HG03025 (cell line): Measurements from ENCODE around the gene NKG7.
"Not testable (repeated sequence)": the region's sequence is repeated elsewhere in the genome, so short reads cannot be mapped to it uniquely, and the experiment has no call there.

Experiments used
- ATAC-seq: cut with Tn5 transposase; IDR thresholded peaks from one replicate; pipeline ENCODE4 v1.9.1; 2021; ENCODE audit warnings: mild to moderate bottlenecking, moderate library complexity; ENCODE audit not compliant: unreplicated experiment, low FRiP score

NKG7 gene, protein sequence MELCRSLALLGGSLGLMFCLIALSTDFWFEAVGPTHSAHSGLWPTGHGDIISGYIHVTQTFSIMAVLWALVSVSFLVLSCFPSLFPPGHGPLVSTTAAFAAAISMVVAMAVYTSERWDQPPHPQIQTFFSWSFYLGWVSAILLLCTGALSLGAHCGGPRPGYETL

DNA sequence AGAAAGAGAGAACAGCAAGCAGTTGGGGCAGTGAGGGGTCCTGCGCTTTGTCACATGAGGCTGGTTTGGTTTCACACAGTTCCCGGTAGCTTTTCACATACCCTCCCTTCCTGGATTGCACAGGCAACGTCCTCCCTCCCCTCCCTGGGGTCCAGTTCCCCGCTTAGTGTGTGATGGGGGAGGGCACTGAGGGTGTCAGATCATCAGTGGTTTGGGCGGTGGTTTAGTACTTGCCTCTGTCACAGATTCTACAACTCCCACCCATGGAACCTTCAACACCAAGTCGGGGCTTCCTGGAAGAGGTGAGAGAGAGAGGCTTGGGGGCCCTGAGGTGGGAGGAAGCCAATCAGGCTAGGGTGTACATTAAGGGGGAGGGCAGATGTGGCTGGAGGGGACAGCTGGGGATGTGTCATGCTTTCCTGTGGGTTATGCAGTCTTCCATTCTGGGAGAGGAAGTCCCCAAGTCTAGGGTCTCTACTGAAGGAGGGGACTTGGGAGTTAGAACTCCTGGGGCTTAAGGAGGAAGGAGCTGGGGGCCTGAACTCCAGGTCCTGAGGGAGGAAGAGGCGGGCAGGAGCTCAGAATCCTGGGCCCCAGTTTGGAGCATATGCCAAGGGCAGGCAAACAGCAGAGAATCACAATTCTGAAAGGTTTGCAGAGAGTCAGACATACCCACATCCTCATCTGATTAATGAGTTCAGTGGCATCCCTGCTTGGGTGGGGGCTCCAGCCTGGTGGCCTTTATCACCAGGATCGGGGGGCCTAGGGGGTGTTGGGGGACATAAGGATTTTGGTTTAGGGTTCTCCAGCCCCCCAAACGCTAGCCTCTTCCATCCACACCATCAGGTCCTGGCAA lies at the start of gene NKG7:
Gene NKG7 (minus strand): TSS at position 6 of the 856 bp plus-strand sequence. CDS start 119 bp downstream, outside the sequence.
- ATAC-seq, result no peak

DNA sequence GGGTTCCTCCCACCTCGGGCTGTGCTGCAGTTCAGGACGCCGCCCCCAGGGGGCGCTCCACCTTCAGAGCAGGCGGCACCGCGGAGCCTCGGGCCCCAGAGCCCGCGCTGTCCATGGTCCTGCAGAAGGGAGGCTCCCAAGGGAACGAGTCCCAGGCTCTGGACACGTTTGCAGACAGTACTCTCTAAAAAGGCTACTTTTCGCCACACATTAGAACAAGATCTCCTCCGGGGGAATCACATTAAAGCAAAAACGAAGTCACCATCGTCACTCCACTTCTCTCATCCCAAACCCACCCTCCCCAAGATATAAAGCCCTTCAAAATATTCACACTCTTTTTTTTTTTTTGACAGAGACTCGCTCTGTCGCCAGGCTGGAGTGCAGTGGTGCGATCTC lies 49.6 kb upstream of the NKG7 start:
- no peak for ATAC-seq

DNA sequence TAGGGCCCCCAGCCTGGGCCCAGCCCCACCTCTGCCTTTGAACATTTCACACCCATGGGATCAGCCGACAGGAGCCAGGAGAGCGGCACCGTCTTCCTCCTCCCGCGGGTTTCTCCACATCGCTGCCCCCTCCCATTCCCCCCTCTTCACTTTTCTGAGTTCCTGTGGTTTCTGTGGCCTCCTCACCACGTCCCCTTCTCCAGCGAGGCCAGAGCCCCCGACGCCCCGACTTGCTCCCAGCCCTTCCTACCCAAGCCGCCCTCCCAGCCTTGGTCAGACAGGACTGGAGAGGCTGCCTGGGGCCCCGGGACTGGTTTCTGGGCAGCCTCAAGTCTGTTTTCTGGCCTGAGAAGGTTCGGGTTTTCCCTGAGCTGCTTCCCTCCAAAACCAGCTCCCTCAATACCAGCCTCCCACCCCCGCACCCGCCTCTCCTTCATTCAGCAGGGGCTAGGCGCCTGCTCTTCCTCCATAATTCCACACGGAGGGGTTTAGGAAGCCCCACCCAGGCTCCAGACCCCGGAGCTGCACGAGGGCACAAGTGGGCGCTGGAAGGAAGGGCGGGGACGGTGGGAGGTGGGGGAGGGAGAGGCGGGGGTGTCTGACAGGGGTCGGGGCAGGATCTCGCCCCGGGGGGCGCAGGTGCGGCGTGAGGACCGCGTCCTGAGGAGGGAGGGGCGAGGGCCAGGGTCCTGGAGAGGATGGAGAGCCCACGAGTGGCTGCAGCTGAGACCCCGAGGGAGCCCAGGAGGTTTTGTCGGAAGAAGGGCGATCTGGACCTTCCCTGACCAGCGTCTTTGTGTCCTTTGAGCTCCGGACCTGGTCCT lies 49.0 kb upstream of the NKG7 start:
- no peak for ATAC-seq

DNA sequence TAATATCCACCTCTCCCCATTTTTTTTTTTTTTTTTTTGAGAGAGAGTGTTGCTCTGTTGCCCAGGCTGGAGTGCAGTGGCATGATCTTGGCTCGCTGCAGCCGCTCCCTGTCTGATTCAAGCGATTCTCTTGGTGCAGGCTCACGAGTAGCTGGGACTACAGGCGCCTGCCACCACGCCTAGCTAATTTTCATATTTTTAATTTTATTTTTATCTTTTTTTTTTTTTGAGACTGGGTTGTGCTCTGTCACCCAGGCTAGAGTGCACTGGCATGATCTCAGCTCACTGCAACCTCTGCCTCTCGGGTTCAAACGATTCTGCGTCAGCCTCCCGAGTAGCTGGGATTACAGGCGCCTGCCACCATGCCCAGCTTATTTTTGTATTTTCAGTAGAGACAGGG lies 48.1 kb upstream of the NKG7 start:
- ATAC-seq, result not testable (repeated sequence)

DNA sequence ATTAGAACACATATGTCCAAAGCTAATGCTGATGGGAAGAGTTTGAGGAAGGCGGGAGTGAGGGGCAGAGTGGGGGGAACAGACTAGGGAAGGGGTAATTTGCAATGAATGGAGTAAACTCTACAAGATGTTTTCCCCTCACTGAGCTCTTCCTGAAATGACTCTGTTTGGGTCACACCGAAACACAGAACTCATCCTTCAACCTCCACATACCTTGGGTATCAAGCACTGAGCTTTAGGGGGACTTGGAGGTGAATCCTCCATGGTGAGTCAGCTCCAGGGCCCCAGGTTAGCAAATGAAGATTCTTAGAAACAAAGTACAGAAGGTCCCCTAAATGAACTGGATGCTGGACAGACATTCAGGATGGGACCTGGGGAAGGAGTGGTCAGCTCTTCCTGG lies 46.3 kb upstream of the NKG7 start:
- no peak for ATAC-seq

DNA sequence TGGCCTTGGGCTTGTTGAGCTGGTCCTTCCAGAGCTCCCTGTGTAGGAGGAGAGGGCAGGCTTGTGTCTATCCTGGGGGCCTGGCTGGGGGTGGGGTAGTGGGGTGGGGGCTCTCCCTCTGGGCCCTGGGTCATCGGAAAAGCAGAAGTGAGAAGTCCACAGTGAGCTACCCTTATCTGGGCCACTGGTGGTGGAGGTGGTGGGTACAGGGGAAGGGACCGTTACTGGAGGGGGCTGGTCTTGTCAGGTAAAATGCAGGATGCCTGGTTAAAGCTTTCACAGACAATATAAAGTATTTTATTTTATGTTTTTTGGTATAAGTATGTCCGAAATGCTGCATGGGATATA lies 45.3 kb upstream of the NKG7 start:
- ATAC-seq, result no peak

DNA sequence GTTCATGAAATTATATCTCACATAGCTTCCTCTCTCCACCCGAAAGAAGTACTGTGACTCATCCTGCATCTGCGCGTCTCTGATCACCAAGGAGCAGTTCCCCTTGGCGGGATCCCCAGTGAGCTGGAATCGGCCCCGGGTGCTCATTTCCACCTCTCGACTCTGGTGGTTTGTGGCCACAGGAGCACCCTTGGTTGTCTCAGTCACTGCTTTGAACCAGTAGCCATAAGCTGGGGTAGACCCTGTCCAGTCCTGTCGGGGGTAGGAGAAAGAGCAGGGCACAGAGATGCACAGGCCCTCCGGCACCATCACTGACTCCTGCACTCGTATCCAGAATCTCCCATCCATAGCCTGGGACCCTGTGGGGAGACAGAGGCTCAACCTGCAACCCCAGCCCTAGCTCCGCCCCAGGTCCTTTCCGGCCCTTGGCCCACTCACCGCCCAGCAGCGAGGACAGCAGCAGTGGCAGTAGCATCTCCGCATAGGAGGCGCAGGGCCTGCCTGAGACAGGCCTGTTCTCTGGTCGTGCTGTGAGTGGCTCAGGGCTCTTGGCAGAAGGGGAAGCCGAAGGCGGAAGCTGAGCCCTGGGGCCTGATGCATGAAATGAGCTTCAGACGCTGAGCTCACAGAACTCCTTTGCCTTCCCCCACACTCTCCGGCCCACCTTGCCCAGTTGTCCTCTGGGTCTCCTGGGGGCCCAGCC lies 44.8 kb upstream of the NKG7 start, which contains the start of gene SIGLEC10:
Gene SIGLEC10 (minus strand): TSS at position 536 of the 703 bp plus-strand sequence. CDS start 61 bp downstream, at position 475.
- no peak for ATAC-seq

DNA sequence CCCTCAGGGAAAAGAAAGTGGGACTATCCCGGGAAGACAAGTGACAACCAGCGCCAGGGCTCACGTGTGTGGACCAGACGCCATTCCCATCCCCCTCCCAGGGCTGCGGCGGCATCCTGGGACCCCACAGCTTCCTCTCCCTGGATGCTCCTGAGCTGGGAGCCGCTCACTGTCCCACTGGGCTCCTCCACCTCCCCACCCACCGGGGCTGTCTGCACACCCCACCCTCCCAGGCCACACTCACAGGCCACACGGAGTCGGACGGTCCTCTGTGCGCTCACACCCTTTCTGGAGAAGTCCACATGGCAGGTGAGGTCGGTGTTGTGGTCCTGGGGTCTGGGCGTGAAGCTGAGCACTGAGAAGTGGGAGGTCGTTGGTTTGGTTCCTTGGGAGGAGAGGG lies 44.0 kb upstream of the NKG7 start:
- not testable (repeated sequence) for ATAC-seq

DNA sequence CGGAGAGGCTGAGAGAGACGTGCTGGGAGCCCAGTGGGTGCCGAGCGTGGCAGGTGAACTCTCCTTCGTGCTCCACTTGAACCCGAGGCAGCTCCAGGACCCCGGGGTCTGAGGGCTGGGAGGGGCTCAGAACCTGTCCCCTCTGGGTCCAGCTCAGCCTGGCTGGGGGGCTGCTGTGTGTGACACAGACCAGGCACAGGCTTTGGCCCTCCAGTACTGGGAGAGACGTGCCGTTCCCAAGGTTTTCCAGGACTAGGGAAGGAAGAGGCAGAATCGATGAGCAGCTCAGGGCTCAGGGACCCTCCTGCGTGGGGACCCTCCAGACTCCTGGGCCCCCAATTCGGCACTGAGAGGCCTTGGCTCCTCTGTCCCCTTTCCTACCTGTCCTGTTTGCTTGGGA lies 42.7 kb upstream of the NKG7 start:
- no peak for ATAC-seq

DNA sequence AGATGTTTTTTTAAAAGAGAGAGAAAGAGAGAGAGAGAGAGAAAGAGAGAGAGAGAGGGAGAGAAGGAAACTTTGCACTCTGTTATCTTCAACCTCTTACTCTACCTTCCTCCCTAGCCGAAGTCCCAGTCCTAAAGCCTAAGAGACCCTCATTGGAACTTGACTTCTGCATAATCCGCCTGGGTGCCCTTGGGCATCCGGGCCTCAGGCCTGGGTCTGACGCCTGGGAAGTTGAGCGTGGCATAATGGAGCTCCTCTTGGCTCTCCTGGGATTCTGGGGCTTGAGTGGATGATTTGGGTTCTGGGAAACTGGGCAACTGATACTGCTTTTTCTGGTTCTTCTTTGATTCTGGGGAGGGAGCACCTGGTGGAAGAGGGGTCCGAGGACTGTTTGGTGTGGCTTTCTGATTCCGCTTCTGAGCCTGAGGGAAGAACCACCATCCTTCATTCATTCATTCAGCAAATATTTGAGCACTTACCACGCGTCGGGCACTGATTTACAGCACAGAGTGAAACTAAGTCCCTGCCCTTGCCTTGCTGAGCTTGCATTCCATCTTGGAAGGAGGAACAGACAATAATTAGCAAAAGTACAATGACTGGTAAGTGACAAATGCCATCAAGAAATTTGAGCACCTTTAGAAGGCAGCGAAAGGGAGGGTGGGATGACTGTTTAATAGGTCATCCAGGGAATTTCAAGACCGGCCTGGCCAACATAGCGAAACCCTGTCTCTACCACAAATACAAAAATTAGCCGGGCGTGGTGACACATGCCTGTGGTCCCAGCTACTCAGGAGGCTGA lies 38.7 kb upstream of the NKG7 start:
- ATAC-seq, result no peak

DNA sequence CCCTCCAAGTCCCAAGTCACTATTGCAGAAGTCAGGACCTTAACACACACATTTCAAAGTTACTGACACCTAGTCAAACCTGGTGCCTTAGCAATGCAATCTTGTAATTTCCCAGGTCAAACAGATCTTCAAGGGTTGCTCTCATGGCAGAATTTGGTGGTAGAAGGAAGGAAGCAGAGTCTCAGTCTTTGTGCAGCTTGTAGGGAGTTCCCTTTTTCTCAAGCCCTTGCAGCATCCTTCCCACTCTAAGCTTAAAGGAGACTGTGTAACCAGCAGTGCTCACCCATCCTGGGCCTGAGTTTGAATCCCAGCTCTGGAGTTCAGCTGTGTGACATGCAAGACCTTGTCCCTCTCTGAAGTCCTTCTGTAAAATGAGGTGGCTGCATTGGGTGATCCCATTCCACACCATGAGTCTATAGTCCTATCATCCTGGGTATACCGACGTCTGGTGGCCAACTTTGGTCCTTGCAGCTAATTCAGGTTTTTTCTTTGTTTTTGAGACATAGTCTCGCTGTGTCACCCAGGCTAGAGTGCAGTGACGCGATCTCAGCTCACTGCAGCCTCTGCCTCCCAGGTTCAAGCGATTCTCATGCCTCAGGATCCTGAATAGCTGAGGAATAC lies 35.2 kb upstream of the NKG7 start:
- ATAC-seq, result no peak

DNA sequence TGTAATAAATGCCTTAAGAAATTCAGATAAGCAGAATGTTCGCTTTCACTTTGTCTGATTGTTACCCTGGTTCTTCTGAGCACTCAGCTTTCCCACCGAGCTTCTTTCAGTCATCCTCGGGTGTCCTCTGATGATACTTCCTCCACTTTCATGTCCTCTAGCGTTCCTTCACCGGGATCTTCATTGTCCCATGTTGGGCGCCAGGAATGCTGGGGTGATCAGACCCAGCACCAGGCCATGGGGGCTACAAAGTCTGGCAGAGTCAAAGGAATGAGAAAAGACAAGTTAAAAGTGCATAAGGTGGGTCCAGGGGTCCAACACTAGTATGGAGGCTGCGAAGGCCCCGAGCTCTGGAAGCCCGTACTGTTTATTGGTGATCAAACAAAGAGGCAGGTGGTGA lies 29.7 kb upstream of the NKG7 start:
- no peak for ATAC-seq

DNA sequence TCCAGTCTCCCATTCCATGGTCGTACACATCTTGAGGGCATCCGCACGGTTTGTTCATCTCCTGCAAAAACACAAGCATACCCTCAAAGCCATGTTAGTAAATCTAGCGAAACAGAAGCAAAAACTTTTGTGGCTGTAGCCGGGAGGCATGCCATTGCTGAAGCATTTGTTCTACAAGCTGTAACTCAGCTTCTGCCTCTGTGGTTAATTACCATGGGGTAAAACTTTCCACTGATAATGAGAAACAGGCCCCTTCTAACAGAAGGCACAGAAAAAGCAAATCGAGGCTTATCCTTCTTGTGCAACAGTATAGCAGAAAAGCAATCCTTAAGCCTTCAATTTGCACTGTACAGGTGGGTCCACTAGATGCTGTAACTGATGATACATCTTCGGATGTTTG lies 27.5 kb upstream of the NKG7 start:
- not testable (repeated sequence) for ATAC-seq

DNA sequence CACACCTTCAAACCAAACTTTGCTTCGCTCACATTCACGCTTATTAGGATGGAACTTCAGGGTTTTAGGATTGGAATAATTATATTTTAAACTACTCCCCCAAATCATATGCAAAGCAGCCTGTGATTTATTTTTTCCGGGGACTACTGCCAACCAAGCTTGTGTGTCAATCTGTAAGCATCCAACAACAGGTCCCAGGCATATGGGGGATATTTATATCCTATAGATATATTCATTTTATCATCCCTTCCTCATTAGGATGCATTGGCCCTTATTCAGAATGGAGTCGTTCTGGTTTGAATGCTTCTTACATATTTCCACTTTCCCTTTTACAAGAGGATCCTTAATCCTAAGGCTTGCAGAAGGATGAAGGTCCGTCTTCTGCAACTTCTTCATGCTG lies 26.8 kb upstream of the NKG7 start:
- no peak for ATAC-seq

DNA sequence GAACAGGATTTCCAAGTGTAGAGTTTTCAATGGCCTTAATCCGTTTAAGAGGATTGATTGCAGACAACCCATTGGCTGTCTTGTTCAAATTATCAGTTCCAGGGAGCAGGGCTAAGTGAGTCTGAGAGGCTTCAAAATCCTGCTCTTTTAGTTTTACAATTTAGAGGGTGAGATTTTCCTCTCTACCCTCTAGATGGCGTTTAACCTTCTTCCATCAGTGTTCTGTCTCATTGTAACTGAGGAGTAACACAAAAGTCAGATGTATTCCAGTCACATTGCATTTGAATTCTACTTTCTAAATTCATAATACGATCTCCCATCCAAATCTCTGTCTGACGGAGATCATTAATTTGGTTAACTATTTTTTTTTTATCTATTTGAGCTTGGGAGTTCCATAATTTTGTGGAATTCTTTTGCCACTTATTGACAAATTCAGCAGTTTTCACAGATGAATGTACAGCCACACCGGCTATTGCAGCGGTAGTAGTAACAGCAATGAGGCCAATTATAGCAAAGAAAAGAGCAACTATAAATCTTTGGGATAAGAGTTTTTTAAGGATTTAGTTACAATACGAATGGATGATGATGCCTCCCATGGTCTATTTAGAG lies 25.7 kb upstream of the NKG7 start:
- no peak for ATAC-seq

DNA sequence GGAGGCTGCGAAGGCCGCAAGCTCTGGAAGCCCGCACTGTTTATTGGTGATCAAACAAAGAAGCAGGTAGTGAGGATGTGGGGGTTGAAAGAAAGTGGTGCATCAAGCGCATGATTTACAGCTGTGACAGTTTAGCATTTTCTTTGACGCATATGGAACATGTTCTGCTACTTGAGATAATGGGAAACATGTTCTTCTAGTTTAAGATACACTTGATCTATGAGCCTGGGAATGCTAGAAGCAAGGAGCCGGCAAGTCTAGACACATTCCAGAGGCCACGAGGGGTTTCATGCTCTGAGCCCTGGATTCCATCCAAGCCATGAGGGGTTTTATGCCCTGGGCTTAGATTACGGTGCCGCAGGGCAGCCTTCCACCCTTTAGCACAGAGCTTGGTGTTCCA lies 25.0 kb upstream of the NKG7 start:
- not testable (repeated sequence) for ATAC-seq

DNA sequence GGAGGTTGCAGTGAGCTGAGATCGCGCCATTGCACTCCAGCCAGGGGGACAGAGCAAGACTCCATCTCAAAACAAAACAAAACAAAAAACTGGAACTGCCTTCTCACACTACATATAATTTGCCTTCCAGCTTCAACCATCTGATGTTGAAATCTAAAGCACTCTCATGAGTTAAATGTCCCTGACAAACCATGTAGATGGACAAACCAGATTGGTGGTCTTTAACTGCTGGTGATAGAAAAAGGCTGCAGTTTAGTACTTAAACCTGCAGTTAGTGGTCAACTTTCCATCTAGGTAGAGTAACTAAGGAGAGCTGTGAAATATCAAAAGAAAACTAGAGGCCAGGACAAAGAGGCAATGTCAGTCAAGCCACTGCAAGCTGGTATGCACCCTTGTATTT lies 23.7 kb upstream of the NKG7 start:
- no peak for ATAC-seq

DNA sequence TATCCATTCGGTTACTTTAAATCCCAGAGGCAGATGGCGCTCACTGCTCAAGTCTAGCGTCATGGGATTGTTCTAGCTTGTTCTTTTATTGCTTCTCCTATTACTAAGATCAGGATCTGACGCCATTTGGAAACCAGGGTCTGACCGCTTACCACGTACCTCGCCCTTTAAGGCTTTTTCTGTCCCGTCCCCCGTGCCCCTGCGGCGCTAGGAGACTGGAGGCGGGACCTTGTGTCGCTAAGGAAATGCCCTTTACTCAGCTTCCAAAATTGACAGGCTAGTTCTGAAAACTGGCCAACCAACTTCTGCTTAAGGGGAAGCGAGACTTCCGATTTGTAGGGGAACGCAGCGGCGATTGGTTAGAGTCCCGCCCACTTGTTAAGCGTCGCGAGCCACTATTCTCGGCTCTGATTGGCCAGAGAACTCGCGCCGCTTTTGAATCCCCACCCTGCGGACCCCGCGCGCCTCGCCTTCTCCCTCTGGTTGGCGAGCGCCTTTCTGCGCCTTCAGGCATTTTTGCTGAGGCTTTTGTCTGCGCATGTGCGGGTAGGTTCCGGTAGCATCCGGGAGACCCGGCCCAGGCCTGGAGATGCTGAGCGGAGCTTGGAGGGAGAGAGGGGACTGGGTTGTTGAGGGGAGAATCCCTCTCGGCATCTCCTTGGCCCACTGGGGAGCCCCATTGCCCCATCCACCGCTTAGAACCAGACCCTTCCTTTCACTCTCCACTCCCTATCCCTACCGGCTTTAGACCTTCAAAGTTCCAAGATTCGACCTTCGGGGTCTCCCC lies 21.8 kb upstream of the NKG7 start:
- peak; percentile 82 for ATAC-seq
